GM23248 (cell line): ENCODE data around the gene SMARCA2. TPM values are rescaled to one million over a fixed set of nuclear protein-coding genes. Genes with fewer than 3 reads are reported as not detected.

Source experiments
- DNase-seq: peaks from one replicate; pipeline ENCODE4 v3.0.0-alpha.2; 2015
- H2AFZ ChIP-seq: fragments of 200-600 bp; sonication (generic); 2 replicates; pipeline ENCODE4 v1.6.1; 2016; ENCODE audit warnings: antibody characterized with exemption
- H3F3A ChIP-seq: fragments of 200-600 bp; sonication (generic); 2 replicates; pipeline ENCODE4 v1.6.1; 2016; ENCODE audit warnings: mild to moderate bottlenecking, antibody characterized with exemption, mixed run types; ENCODE audit not compliant: insufficient read depth
- H3K27ac ChIP-seq: fragments of 200-600 bp; sonication (generic); 2 replicates; pipeline ENCODE4 v1.5.1; 2016; ENCODE audit warnings: mild to moderate bottlenecking
- H3K27me3 ChIP-seq: fragments of 200-600 bp; sonication (generic); replicated peaks from 2 replicates; pipeline ENCODE4 v1.6.1; 2016; ENCODE audit warnings: mild to moderate bottlenecking; ENCODE audit not compliant: insufficient read depth
- H3K36me3 ChIP-seq: fragments of 200-600 bp; sonication (generic); 2 replicates; pipeline ENCODE4 v1.6.1; 2016; ENCODE audit warnings: low read depth, mild to moderate bottlenecking
- H3K4me1 ChIP-seq: fragments of 200-600 bp; sonication (generic); 2 replicates; pipeline ENCODE4 v1.6.1; 2016; ENCODE audit warnings: mild to moderate bottlenecking; ENCODE audit not compliant: insufficient read depth
- H3K4me2 ChIP-seq: fragments of 200-600 bp; sonication (generic); one replicate; pipeline ENCODE4 v1.6.1; 2016; ENCODE audit warnings: mild to moderate bottlenecking; ENCODE audit not compliant: unreplicated experiment
- H3K4me3 ChIP-seq: fragments of 200-600 bp; sonication (generic); 2 replicates; pipeline ENCODE4 v1.5.1; 2016; ENCODE audit warnings: mild to moderate bottlenecking
- H3K79me2 ChIP-seq: fragments of 200-600 bp; sonication (generic); 2 replicates; pipeline ENCODE4 v1.6.1; 2016; ENCODE audit warnings: mild to moderate bottlenecking; ENCODE audit not compliant: insufficient read depth
- H3K9ac ChIP-seq: fragments of 200-600 bp; sonication (generic); 2 replicates; pipeline ENCODE4 v1.6.1; 2016; ENCODE audit warnings: mild to moderate bottlenecking
- H3K9me2 ChIP-seq: fragments of 200-600 bp; sonication (generic); 2 replicates; pipeline ENCODE4 v1.6.1; 2016; ENCODE audit warnings: mixed run types, mild to moderate bottlenecking, moderate library complexity; ENCODE audit not compliant: insufficient read depth
- H3K9me3 ChIP-seq: fragments of 200-600 bp; sonication (generic); one replicate; pipeline ENCODE4 v1.6.1; 2017; ENCODE audit warnings: low read depth
- H4K20me1 ChIP-seq: fragments of 200-600 bp; sonication (generic); 2 replicates; pipeline ENCODE4 v1.6.0; 2016; ENCODE audit not compliant: insufficient read depth
- EZH2 ChIP-seq: fragments of 200-600 bp; sonication (generic); IDR thresholded peaks from 2 replicates; pipeline ENCODE4 v1.6.1; 2018; ENCODE audit warnings: antibody characterized with exemption, mild to moderate bottlenecking; ENCODE audit not compliant: insufficient read depth, poor library complexity, severe bottlenecking
- EZH2phosphoT487 ChIP-seq: fragments of 200-600 bp; sonication (generic); IDR thresholded peaks from 2 replicates; pipeline ENCODE4 v1.6.1; 2018; ENCODE audit warnings: antibody characterized with exemption, moderate library complexity, mild to moderate bottlenecking, low read depth; ENCODE audit not compliant: insufficient read depth
- WGBS, 2 experiments: methylation state at CpG; one replicate each; pipeline ENCODE4 v1.1.6; 2015 to 2017; ENCODE audit warnings: low lambda C conversion rate in 2 of 2, low coverage in 1 of 2; ENCODE audit errors: missing lambda C conversion rate in 2 of 2; 5-methylcytosine and 5-hydroxymethylcytosine counted together
- in situ Hi-C: fragments of 300-500 bp; cut with MboI; formaldehyde crosslinking; loops from 2 replicates; pipeline ENCODE4 v1.15.0; 2020
- polyA plus RNA-seq: library from polyadenylated mRNA; unstranded; fragments of >200 nt; fragmentation: Nextera tagmentation; extraction: Ambion mirVana; gene quantifications from 2 replicates; pipeline ENCODE4 v1.2.1, GENCODE V29; 2016
- total RNA-seq: library from RNA; depleted of rRNA; stranded (reverse); fragments of >200 nt; shearing (Covaris generic); gene quantifications from 2 replicates; pipeline ENCODE4 v1.2.3, GENCODE V29; 2014

The SMARCA2 gene
- total and polyA plus RNA-seq, 2 experiments from 2014 or later, result 26.7 to 47.4 TPM

GRCh38 chr9:2125906-2126305 is 110.8 kb downstream of the SMARCA2 start:
- no peaks in the 10 kb centered on the region for H3K9me2 ChIP-seq
- H3K36me3 ChIP-seq, result no peaks in the 10 kb centered on the region; the same call in 1 of the 2 replicates
- peaks cover 29% of the 10 kb centered on the region for H3K79me2 ChIP-seq
- peak overlapping the region; percentile 44 for H3K9ac ChIP-seq
- H3F3A ChIP-seq, result peaks cover 19% of the 10 kb centered on the region
- peak; percentile 38 for DNase-seq
- H3K27ac ChIP-seq, result peak overlapping the region; percentile 29
- H2AFZ ChIP-seq, result peak overlapping the region; percentile 58
- peak overlapping the region; percentile 88 for H3K4me2 ChIP-seq
- 10 to 11% methylated on average over 2 of the region's 2 CpGs for WGBS, 2 experiments
- H3K27me3 ChIP-seq, result no peaks in the 10 kb centered on the region
- in situ Hi-C loops, result no loop called here
- H3K4me1 ChIP-seq, result peaks cover 37% of the 10 kb centered on the region
- H4K20me1 ChIP-seq, result no peaks in the 10 kb centered on the region
- TF ChIP-seq EZH2, result no peak
- TF ChIP-seq EZH2phosphoT487, result no peak
- H3K9me3 ChIP-seq, result no peaks in the 10 kb centered on the region
- H3K4me3 ChIP-seq, result peak overlapping the region; percentile 65

- Histone ChIP-seq H3K4me1 (peaks cover 33% of the 10 kb centered on the region), H3K79me2 (peaks cover 34% of the 10 kb centered on the region), H3K27ac (peak overlapping the region; percentile 29), H4K20me1 (no peaks in the 10 kb centered on the region), H3K36me3 (no peaks in the 10 kb centered on the region; the same call in 1 of the 2 replicates), H2AFZ (peak overlapping the region; percentile 58), H3K9me2 (no peaks in the 10 kb centered on the region), H3K9me3 (no peaks in the 10 kb centered on the region), H3K4me3 (peak overlapping the region; percentile 65), H3K4me2 (peak overlapping the region; percentile 88), H3K9ac (peak overlapping the region; percentile 44), H3K27me3 (no peaks in the 10 kb centered on the region), H3F3A (peaks cover 19% of the 10 kb centered on the region)
- DNase-seq, result peak; percentile 45
- 28 to 30% methylated on average over 4 of the region's 4 CpGs for WGBS, 2 experiments
- in situ Hi-C loops, result no loop called here
- TF ChIP-seq EZH2phosphoT487 (no peak), EZH2 (no peak)
Observed at GRCh38 chr9:2126331-2126803, 111.2 kb downstream of the SMARCA2 start.

GRCh38 chr9:2127486-2127885 is 112.3 kb downstream of the SMARCA2 start:
- H3K36me3 ChIP-seq, result no peaks in the 10 kb centered on the region; the same call in 1 of the 2 replicates
- no peak overlapping the region for H2AFZ ChIP-seq
- in situ Hi-C loops, result no loop called here
- H3K9me2 ChIP-seq, result no peaks in the 10 kb centered on the region
- H3F3A ChIP-seq, result peaks cover 19% of the 10 kb centered on the region
- no peak overlapping the region for H3K27ac ChIP-seq
- peak; percentile 46 for DNase-seq
- no peak for TF ChIP-seq EZH2phosphoT487
- TF ChIP-seq EZH2, result no peak
- no peaks in the 10 kb centered on the region for H4K20me1 ChIP-seq
- no peak overlapping the region for H3K4me3 ChIP-seq
- peaks cover 32% of the 10 kb centered on the region for H3K4me1 ChIP-seq
- WGBS, 2 experiments, result 94 to 100% methylated on average over 1 of the region's 1 CpG
- no peak overlapping the region for H3K4me2 ChIP-seq
- H3K9me3 ChIP-seq, result no peaks in the 10 kb centered on the region
- H3K27me3 ChIP-seq, result no peaks in the 10 kb centered on the region
- peaks cover 36% of the 10 kb centered on the region for H3K79me2 ChIP-seq
- no peak overlapping the region for H3K9ac ChIP-seq

- Histone ChIP-seq H2AFZ (no peak overlapping the region), H3K9me3 (no peaks in the 10 kb centered on the region), H3K27ac (no peak overlapping the region), H3K79me2 (peaks cover 40% of the 10 kb centered on the region), H3F3A (peaks cover 19% of the 10 kb centered on the region), H4K20me1 (no peaks in the 10 kb centered on the region), H3K27me3 (no peaks in the 10 kb centered on the region), H3K4me1 (peaks cover 35% of the 10 kb centered on the region), H3K9ac (no peak overlapping the region), H3K9me2 (no peaks in the 10 kb centered on the region), H3K4me3 (no peak overlapping the region), H3K36me3 (no peaks in the 10 kb centered on the region; the same call in 1 of the 2 replicates), H3K4me2 (no peak overlapping the region)
- 85 to 93% methylated on average over 3 of the region's 3 CpGs for WGBS, 2 experiments
- TF ChIP-seq EZH2, result no peak
- no peak for TF ChIP-seq EZH2phosphoT487
- no peak for DNase-seq
- in situ Hi-C loops, result no loop called here
Observed at GRCh38 chr9:2128141-2128540, 113.0 kb downstream of the SMARCA2 start.
